Activated naive CD8-positive, alpha-beta T cell (primary cell): ENCODE measurements around the gene WDR3.
"Not testable (repeated sequence)": the region's sequence is repeated elsewhere in the genome, so short reads cannot be mapped to it uniquely, and the experiment has no call there.

ENCODE experiments used
- H3K27ac Mint-ChIP-seq: one replicate; pipeline ENCODE4 v1.8.0; 2021; ENCODE audit warnings: mixed read lengths
- H3K27me3 Mint-ChIP-seq: one replicate; pipeline ENCODE4 v1.8.0; 2021; ENCODE audit warnings: mixed read lengths
- H3K36me3 Mint-ChIP-seq: one replicate; pipeline ENCODE4 v1.8.0; 2021; ENCODE audit warnings: mixed read lengths
- H3K4me1 Mint-ChIP-seq: one replicate; pipeline ENCODE4 v1.8.0; 2021; ENCODE audit warnings: low read depth, mixed read lengths
- H3K4me3 Mint-ChIP-seq: one replicate; pipeline ENCODE4 v1.8.0; 2021; ENCODE audit warnings: mild to moderate bottlenecking, mixed read lengths
- H3K9me3 Mint-ChIP-seq: one replicate; pipeline ENCODE4 v1.8.0; 2021; ENCODE audit warnings: low read depth, mixed read lengths

Gene WDR3

DNA sequence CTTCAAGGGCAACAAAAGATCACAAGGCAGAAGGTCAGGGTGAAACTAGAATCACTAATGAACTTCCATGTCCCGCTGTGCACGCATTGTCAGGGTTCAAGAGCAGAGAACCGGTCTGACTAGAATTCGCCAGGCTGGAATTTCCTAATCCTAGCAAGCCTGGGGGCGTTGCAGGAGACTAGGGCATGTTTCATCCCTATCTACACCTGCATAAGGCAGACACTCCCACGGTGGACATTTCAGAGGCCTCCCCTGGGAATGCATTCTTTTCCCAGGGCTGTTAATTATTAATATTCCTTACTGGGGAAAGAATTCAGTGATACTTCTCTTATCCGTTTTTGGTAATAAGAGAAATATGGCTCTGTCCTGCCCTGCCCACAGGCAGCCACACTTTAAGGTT, 6.8 kb upstream of the WDR3 start:
- not testable (repeated sequence) for H3K9me3 Mint-ChIP-seq, H3K27me3 Mint-ChIP-seq
- peaks cover 22% of the 10 kb centered on the region for H3K4me1 Mint-ChIP-seq

DNA sequence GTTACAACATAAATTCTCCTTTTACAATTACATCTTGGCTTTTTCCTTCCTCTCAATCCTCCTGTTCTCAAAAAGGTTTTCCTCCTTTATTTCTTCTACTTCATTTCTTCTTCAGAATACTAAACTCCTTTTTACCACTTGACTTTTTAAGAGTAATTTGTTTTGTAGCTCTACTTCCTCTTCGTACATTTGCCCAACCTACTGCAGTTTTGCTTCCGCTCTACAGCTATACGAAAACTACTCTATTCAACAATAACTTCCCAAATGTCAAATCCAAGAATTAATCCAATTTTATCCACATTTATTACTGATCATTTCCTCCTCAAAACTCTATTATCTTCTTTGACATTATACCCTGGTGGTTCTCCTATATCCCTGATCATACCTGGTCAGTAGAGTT, 3.6 kb upstream of the WDR3 start:
- H3K4me1 Mint-ChIP-seq = peaks cover 45% of the 10 kb centered on the region
- H3K27ac Mint-ChIP-seq = no peak overlapping the region

More for the DNA sequence above, 6.8 kb upstream of the WDR3 start:
- H3K4me3 Mint-ChIP-seq, H3K27ac Mint-ChIP-seq: not testable (repeated sequence)
- H3K36me3 Mint-ChIP-seq = peaks cover 14% of the 10 kb centered on the region

GRCh38 chr1:117928881-117929342, 627 bp upstream of the WDR3 start:
- H3K4me1 Mint-ChIP-seq = peaks cover 65% of the 10 kb centered on the region
- no peaks in the 10 kb centered on the region for H3K9me3 Mint-ChIP-seq

More for the DNA sequence above, 3.6 kb upstream of the WDR3 start:
- Mint-ChIP-seq H3K9me3 (no peaks in the 10 kb centered on the region), H3K4me3 (no peak overlapping the region), H3K27me3 (no peaks in the 10 kb centered on the region), H3K36me3 (peaks cover 18% of the 10 kb centered on the region)

GRCh38 chr1:117930173-117930447, 571 bp downstream of the WDR3 start:
- Mint-ChIP-seq H3K4me3 (peak overlapping the region; percentile 99), H3K27me3 (no peaks in the 10 kb centered on the region), H3K4me1 (peaks cover 68% of the 10 kb centered on the region), H3K27ac (peak overlapping the region; percentile 94), H3K9me3 (no peaks in the 10 kb centered on the region), H3K36me3 (peaks cover 23% of the 10 kb centered on the region)

More at GRCh38 chr1:117928881-117929342, 627 bp upstream of the WDR3 start:
- peak overlapping the region; percentile 46 for H3K27ac Mint-ChIP-seq
- peak overlapping the region; percentile 99 for H3K4me3 Mint-ChIP-seq
- peaks cover 22% of the 10 kb centered on the region for H3K36me3 Mint-ChIP-seq
- H3K27me3 Mint-ChIP-seq = no peaks in the 10 kb centered on the region

DNA sequence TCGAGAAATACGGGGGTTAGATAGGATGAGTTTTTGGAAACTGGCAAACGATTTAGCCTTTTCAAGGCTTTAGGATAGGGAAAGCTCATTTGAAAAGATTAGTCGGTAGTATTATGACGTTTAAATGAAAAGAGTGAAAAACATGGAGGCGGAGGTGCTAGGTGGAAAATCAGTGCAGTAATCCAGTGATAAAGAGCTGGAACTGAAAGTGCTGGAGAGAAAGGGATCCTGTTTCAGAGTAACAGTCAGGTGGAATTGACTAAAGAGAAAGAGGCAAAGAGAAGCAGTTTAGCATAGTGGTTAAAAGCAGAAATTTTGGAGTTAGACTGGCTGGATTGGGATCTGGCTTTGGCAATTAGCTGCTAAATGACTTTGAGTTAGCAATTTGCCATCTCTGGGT, 945 bp downstream of the WDR3 start:
- H3K27ac Mint-ChIP-seq = peak overlapping the region; percentile 94
- no peaks in the 10 kb centered on the region for H3K27me3 Mint-ChIP-seq
- H3K4me3 Mint-ChIP-seq = peak overlapping the region; percentile 99
- peaks cover 68% of the 10 kb centered on the region for H3K4me1 Mint-ChIP-seq
- H3K9me3 Mint-ChIP-seq = no peaks in the 10 kb centered on the region
- H3K36me3 Mint-ChIP-seq = peaks cover 23% of the 10 kb centered on the region

DNA sequence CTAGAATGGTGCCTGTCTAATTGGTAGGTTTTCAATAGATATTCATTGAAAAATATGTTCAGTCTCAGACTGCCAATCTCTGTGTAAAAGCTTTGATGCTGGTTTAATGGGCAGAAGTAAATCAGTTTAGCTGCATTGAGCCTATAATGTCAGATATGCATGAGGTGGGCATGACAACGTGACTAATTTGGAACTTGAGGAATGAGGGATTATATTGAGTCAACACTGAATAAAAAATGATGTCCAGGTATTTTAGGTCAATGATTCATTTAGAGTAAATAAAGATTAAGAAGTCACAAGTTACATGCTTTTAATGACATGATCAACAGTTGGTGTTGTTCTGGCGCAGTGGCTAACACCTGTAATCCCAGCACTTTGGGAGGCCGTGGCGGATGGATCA, 3.0 kb downstream of the WDR3 start:
- peaks cover 23% of the 10 kb centered on the region for H3K36me3 Mint-ChIP-seq
- H3K27ac Mint-ChIP-seq = no peak overlapping the region
- peak overlapping the region; percentile 99 for H3K4me3 Mint-ChIP-seq

DNA sequence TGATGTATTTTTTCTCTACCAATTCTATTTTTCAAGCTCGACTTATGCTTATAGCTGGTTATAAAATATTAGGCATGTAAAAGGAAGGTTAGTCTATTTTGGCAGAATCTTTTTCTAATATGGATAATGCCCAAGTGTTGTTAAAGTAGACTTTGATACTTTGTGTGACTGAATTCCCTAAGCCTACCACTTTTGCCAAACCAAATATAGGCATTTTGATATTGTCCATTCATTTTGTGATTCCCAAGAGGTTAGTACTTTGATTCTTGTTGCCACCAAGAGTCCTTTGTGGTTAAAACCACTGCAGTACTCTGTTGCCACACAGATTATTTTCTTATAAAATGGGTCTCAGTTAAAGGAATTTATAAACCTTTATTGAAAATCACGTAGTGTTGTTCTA, 4.2 kb downstream of the WDR3 start:
- Mint-ChIP-seq H3K27ac (no peak overlapping the region), H3K4me3 (no peak overlapping the region), H3K4me1 (peaks cover 43% of the 10 kb centered on the region), H3K36me3 (peaks cover 27% of the 10 kb centered on the region), H3K9me3 (no peaks in the 10 kb centered on the region), H3K27me3 (no peaks in the 10 kb centered on the region)

More for the DNA sequence above, 3.0 kb downstream of the WDR3 start:
- no peaks in the 10 kb centered on the region for H3K27me3 Mint-ChIP-seq
- peaks cover 52% of the 10 kb centered on the region for H3K4me1 Mint-ChIP-seq
- no peaks in the 10 kb centered on the region for H3K9me3 Mint-ChIP-seq

GRCh38 chr1:117942293-117942692, 12.8 kb downstream of the WDR3 start:
- Mint-ChIP-seq H3K27ac (no peak overlapping the region), H3K36me3 (peaks cover 31% of the 10 kb centered on the region), H3K27me3 (no peaks in the 10 kb centered on the region), H3K4me3 (no peak overlapping the region), H3K9me3 (no peaks in the 10 kb centered on the region), H3K4me1 (peaks cover 2% of the 10 kb centered on the region)

DNA sequence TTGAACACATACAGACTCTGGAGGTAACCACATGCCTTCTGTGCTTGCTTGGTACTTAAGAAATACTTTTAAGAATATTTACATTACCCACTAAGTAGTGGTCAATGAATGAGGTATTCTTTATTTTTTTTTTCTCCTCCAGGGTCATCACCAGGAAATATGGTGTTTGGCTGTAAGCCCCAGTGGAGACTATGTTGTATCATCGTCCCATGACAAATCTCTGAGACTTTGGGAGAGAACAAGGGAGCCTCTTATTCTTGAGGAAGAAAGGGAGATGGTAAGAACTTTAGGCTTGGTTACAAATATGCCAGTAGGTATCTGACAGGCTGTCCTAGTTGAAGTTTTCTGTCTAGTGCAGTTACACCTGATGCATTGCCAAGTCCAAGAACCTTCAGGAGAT, 22.8 kb downstream of the WDR3 start:
- Mint-ChIP-seq H3K9me3 (no peaks in the 10 kb centered on the region), H3K27ac (no peak overlapping the region), H3K4me3 (no peak overlapping the region), H3K4me1 (no peaks in the 10 kb centered on the region), H3K36me3 (peaks cover 17% of the 10 kb centered on the region), H3K27me3 (no peaks in the 10 kb centered on the region)

DNA sequence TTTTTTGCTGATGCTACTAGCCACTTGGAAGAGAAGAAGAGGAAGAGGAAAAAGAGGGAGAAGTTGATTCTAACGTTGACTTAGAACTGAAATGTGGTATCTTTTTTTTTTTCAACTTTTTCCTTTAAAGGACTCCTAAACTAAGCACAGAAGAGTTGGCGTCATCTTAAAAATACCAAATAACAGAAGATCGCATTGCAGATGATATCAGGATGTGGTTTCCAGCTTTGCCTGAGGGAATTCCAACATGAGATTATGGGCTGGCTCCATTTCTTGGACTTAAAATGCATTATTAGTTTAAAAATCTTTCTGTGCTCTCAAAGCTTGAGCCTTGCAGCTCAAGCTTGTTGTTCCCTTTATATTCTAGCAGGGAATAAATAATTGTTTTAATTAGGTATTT, 29.8 kb downstream of the WDR3 start:
- Mint-ChIP-seq H3K9me3 (no peaks in the 10 kb centered on the region), H3K4me3 (no peak overlapping the region), H3K27ac (no peak overlapping the region), H3K4me1 (peaks cover 6% of the 10 kb centered on the region), H3K36me3 (peaks cover 20% of the 10 kb centered on the region), H3K27me3 (no peaks in the 10 kb centered on the region)

DNA sequence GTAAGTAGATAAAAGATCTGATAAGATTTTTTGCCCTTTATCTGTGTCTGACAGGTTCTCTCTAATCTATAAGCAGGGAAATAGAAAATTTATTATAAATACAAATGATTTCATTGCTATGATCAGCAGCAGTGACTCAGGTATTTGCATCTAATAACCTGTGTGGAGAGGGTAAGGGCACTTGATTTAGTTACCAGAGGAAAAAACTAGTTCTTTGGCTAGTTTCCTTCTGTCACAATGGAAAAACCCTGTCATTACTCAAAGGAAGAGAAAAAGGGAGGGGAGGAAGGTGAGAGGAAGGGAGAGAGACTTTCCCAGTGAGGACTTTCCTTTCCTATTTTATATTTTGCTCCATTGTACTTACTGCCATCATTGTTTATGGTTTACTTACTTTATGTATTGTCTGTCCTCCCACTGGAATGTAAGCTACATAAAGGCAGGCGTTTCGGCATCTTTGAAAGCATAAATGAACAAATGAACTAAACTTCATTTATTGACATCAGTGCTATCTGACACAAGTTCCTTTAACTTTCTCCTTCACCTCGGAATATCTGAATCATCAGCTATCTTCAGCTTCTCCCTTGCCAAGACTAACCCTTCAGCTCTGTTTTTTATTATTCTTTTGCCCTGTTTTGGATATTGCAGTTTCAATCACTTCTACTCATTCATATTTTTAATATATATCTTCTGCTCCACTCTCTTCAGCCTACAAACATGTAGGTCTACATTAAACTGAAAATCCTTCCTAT, 34.9 kb downstream of the WDR3 start:
- peak overlapping the region; percentile 51 for H3K4me3 Mint-ChIP-seq
- peaks cover 13% of the 10 kb centered on the region for H3K36me3 Mint-ChIP-seq
- H3K4me1 Mint-ChIP-seq = peaks cover 14% of the 10 kb centered on the region
- H3K9me3 Mint-ChIP-seq = no peaks in the 10 kb centered on the region
- no peaks in the 10 kb centered on the region for H3K27me3 Mint-ChIP-seq
- H3K27ac Mint-ChIP-seq = peak overlapping the region; percentile 73

- Mint-ChIP-seq H3K4me1 (peaks cover 14% of the 10 kb centered on the region), H3K27ac (no peak overlapping the region), H3K36me3 (peaks cover 7% of the 10 kb centered on the region), H3K9me3 (no peaks in the 10 kb centered on the region), H3K27me3 (no peaks in the 10 kb centered on the region), H3K4me3 (no peak overlapping the region)
Observed at GRCh38 chr1:117967477-117967876, 37.9 kb downstream of the WDR3 start.

DNA sequence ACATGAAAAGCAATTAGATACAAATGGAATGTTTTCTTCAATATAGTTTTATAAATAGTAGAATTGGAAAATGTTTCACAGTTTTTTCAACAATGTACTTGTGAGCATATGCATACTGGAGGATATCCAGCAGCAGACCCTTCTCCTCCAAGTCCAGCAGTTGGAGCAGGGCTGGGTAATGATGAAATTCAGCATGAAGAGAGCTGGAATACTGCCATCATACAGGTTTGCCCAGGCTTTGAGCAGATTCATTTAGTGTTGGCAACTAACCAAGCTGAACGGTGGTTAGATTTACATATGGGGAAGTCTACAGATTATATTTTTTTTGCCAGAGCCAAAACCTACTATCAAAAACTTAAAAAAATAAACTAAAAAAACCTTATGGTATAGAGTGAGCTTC, 38.3 kb downstream of the WDR3 start:
- no peak overlapping the region for H3K27ac Mint-ChIP-seq
- H3K4me1 Mint-ChIP-seq = peaks cover 14% of the 10 kb centered on the region
- peaks cover 7% of the 10 kb centered on the region for H3K36me3 Mint-ChIP-seq
- H3K4me3 Mint-ChIP-seq = no peak overlapping the region
- H3K27me3 Mint-ChIP-seq = peaks cover under 1% of the 10 kb centered on the region
- H3K9me3 Mint-ChIP-seq = no peaks in the 10 kb centered on the region

- no peak overlapping the region for H3K4me3 Mint-ChIP-seq
- peaks cover 3% of the 10 kb centered on the region for H3K27me3 Mint-ChIP-seq
- H3K27ac Mint-ChIP-seq = no peak overlapping the region
- peaks cover 3% of the 10 kb centered on the region for H3K4me1 Mint-ChIP-seq
- peaks cover 3% of the 10 kb centered on the region for H3K36me3 Mint-ChIP-seq
- H3K9me3 Mint-ChIP-seq = no peaks in the 10 kb centered on the region
Observed at GRCh38 chr1:117970252-117970651, 40.7 kb downstream of the WDR3 start.

GRCh38 chr1:117971777-117972176, 42.2 kb downstream of the WDR3 start:
- H3K4me1 Mint-ChIP-seq = no peaks in the 10 kb centered on the region
- H3K27me3 Mint-ChIP-seq = peaks cover 3% of the 10 kb centered on the region

GRCh38 chr1:117976381-117976780, 46.8 kb downstream of the WDR3 start:
- no peaks in the 10 kb centered on the region for H3K36me3 Mint-ChIP-seq
- no peak overlapping the region for H3K27ac Mint-ChIP-seq
- H3K27me3 Mint-ChIP-seq = peaks cover 3% of the 10 kb centered on the region
- H3K9me3 Mint-ChIP-seq = no peaks in the 10 kb centered on the region
- no peaks in the 10 kb centered on the region for H3K4me1 Mint-ChIP-seq
- H3K4me3 Mint-ChIP-seq = no peak overlapping the region

More at GRCh38 chr1:117971777-117972176, 42.2 kb downstream of the WDR3 start:
- Mint-ChIP-seq H3K27ac (no peak overlapping the region), H3K36me3 (no peaks in the 10 kb centered on the region), H3K4me3 (no peak overlapping the region), H3K9me3 (no peaks in the 10 kb centered on the region)
